Measurements from ENCODE around the gene FGF8. TPM values are rescaled to one million over a fixed set of nuclear protein-coding genes. Genes with fewer than 3 reads are reported as not detected.

Gene FGF8
- total and polyA plus RNA-seq, 2 of the 8 experiments (the other 6 are each of a cell fraction or from before 2014, with no cell fraction given) = 1.1 to 3.9 TPM

GRCh38 chr10:101760510-101760909 is 15.4 kb downstream of the FGF8 start:
- DNase-seq (ENCODE audit: low read depth in 1 of 2, low spot score in 2 of 2) (no peak), FAIRE-seq (no peak)
- POLR2A ChIA-PET (ENCODE audit: partially characterized antibody) = interaction anchor here (1.1 to 4.1 kb wide), 4 partner anchors 11 to 67 kb away, joined by 3 to 19 read pairs (median 5); partner anchors contain the start of gene OGA
- WGBS, 2 experiments (ENCODE audit: extremely low coverage in 1 of 2, insufficient coverage in 1 of 2, insufficient read length in 1 of 2, insufficient replicate concordance in 2 of 2, low coverage in 1 of 2, low lambda C conversion rate in 2 of 2, missing lambda C conversion rate in 1 of 2) = 87% methylated on average over 3 of the region's 3 CpGs; no CpG with 5 or more reads in 1 of the 2 experiments
- Histone ChIP-seq H3K56ac (replicated peaks; ENCODE audit: insufficient read length, low read depth, low read length) (no peak overlapping the region), H3K4me1 (replicated peaks in 1 of 4; ENCODE audit: control insufficient read depth in 3 of 4, insufficient read depth in 4 of 4, low read length in 3 of 4) (peaks cover 0 to 9% (median 7%) of the 10 kb centered on the region in 4 experiments; a peak in 6 of 7 replicates), H3K18ac (ENCODE audit: extremely low read depth, low read length) (0 out of 2 replicates have a peak overlapping the region, but pooled peaks have one; percentile 44), H2AFZ (ENCODE audit: low read length) (no peak overlapping the region), H3K4me3 (ENCODE audit: extremely low read depth in 1 of 4, insufficient read depth in 2 of 4, low read depth in 3 of 4, low read length in 4 of 4) (no peak overlapping the region), H3K27me3 (replicated peaks in 1 of 4; ENCODE audit: control insufficient read depth in 3 of 4, extremely low read depth in 1 of 4, insufficient read depth in 3 of 4, low read length in 3 of 4) (peaks cover 0 to 5% (median 4%) of the 10 kb centered on the region in 4 experiments; a peak in 3 of 7 replicates), H2BK15ac (ENCODE audit: low read length) (no peak overlapping the region), H2BK5ac (ENCODE audit: low read depth, low read length) (no peak overlapping the region), H2BK12ac (ENCODE audit: low read depth, low read length) (no peak overlapping the region), H3K4me2 (ENCODE audit: insufficient read depth in 1 of 2, low read depth in 2 of 2, low read length in 2 of 2) (no peak overlapping the region), H4K8ac (ENCODE audit: extremely low read depth, insufficient read depth, low read length) (no peak overlapping the region), H2AK5ac (ENCODE audit: low read depth, low read length) (peak overlapping the region; percentile 71), H3K23me2 (ENCODE audit: low read depth, low read length) (no peaks in the 10 kb centered on the region), H2BK20ac (ENCODE audit: low read length) (no peak overlapping the region), H3K27ac (ENCODE audit: low read depth, low read length) (no peak overlapping the region), H3K4ac (replicated peaks; ENCODE audit: insufficient read length, low read depth, low read length) (no peak overlapping the region), H4K91ac (replicated peaks; ENCODE audit: insufficient read length, low read length) (no peak overlapping the region), H2BK120ac (replicated peaks; ENCODE audit: low read depth, low read length) (no peak overlapping the region), H4K5ac (ENCODE audit: insufficient read length, low read depth, low read length) (no peak overlapping the region), H3K79me2 (ENCODE audit: control insufficient read depth in 1 of 2, insufficient read depth in 2 of 2, low read length in 2 of 2) (no peaks in the 10 kb centered on the region), H3K9me3 (ENCODE audit: insufficient read depth in 2 of 2, low read depth in 1 of 2, low read length in 1 of 2) (no peaks in the 10 kb centered on the region), H3K79me1 (ENCODE audit: low read depth, low read length) (no peaks in the 10 kb centered on the region), H3K14ac (ENCODE audit: insufficient read length) (no peak overlapping the region), H3K9ac (replicated peaks in 1 of 4; ENCODE audit: extremely low read depth in 1 of 4, low read depth in 3 of 4, low read length in 3 of 4) (no peak overlapping the region), H3K36me3 (ENCODE audit: control insufficient read depth in 2 of 4, insufficient read depth in 4 of 4, low read length in 3 of 4) (no peaks in the 10 kb centered on the region), H3K23ac (ENCODE audit: insufficient read length) (no peak overlapping the region), H4K20me1 (replicated peaks in 1 of 2; ENCODE audit: control insufficient read depth in 1 of 2, insufficient read depth in 2 of 2, low read length in 2 of 2) (no peaks in the 10 kb centered on the region)
- no peak for TF ChIP-seq MAX (IDR thresholded peaks at IDR 0.05)
- no peak for TF ChIP-seq JUN (IDR thresholded peaks at IDR 0.05; ENCODE audit: low read depth, low read length)
- no peak for TF ChIP-seq MAFK (IDR thresholded peaks at IDR 0.05; ENCODE audit: low read depth, low read length)
- CTCF ChIA-PET (ENCODE audit: partially characterized antibody) = interaction anchor here (0.8 to 8.8 kb wide), 9 partner anchors 11 to 159 kb away, joined by 3 to 89 read pairs (median 3); no protein-coding TSS in a partner anchor

All from H1 (cell line).